D341Med (cell line): ENCODE results near the gene PPCDC.
A peak's percentile ranks its signal among the peaks of the same experiment; 100 is the strongest.

Source experiments
- DNase-seq: peaks from one replicate; pipeline ENCODE4 v3.0.0; 2012; ENCODE audit warnings: low spot score

PPCDC gene, protein sequence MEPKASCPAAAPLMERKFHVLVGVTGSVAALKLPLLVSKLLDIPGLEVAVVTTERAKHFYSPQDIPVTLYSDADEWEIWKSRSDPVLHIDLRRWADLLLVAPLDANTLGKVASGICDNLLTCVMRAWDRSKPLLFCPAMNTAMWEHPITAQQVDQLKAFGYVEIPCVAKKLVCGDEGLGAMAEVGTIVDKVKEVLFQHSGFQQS

DNA sequence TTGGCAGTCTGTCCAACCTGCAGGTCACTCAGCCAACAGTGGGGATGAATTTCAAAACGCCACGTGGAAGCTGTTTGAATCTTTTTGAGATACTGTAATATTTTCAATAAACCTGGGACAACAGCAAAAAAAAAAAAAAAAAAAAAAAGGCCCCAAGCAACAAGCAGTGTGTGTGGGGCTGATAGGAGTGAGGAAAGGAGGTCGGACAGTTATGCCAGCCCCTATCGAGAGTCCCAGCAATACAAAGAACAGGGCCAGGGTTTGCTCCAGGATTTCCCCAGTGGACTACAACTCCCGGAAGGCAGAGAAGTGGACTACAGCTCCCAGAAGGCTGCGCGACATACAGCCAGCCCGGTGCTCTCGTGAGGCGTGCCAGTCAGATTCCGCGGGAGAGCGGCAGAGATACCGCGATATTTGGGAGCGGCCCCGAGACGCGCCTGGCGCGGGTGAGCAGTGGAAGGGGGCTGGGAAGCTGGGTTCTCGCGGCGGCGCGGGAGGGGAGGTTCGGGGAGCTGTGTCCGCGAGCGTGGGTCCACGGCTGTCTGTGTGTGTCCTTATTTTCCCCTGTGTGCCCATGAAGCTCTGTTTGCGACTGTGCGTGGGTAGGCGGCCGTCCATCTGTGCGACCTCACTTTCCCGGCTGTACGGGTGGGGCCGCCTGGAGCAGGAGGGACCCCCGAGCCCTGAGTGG, at the start of gene PPCDC:
TSS of gene PPCDC (plus strand) at position 410 of the 691 bp plus-strand sequence. CDS start 4,729 bp downstream, outside the sequence.
- DNase-seq: peak; percentile 99

DNA sequence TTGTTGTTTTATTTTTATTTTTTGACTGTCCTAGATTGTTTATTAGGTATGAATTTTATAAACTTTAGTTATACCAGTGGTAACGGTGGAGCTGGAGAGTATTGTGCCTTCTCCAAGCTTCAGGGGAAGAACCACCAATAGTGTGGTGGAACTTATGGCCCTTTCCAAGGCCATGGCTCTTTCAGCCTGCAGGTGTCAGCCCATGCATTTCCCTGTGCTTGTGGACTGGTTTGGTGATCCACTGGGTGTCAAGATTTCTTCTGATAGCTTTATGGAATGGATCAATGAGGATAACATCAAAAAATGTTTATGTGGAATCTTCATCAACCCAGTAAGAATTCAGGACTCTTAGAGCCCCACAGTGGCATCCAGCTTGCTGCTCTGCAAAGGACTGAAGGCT, 47.2 kb upstream of the PPCDC start:
- no peak for DNase-seq

DNA sequence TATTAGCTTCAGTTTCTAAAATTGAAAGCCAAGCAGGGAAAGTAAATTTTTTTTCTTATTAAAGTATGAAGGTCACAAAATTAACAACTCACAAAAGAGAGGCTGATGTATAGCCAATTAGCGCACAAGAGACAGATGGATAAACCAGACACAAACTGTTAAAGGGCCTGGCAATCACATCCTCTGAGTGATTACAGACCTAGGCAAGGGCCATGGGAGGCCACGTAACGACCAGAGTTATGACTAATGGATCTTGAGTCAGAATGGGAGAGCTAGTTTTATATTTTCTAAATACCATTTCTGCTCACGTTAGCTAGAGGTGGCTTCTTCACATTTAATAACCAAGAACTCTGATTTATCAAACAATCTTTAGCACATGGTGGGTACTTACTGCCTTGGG, 45.8 kb upstream of the PPCDC start:
- DNase-seq: no peak

DNA sequence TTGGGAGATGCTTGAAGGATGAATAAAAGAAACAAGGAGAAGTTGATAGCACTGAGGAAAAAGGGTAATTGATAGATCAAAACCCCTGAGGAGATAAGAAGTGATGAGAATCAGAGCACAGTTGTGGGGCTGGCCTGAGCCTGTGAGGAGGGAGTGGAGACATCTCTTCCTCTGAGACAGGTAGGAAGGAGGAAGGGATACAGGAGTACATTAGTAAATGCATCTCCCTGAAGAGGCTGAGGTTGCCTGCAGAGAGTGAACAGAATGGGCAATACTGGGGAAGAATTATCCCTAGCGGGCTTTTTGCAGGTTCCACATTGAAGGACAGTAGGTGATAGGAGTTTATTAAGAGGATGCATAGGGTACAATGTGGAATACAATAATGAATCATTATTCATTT, 45.3 kb upstream of the PPCDC start:
- no peak for DNase-seq

DNA sequence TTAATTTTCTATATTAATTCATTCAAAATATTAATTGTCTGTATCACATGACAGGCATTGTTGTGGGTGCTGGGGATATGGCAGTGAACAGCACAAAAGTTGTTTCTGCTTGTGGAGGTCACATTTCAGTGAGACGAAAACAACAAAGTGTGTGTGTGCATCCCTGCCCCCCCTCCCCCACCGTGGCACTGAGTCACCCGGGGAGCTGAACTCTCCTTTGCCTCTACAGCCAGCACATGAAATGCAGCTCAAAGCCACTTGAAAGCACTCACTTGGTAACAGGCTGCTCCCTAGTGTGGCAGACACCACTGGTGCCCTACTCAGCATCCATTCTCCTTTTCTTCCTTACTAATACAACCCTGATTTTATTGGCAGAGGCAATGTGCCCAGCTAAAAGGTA, 44.9 kb upstream of the PPCDC start:
- no peak for DNase-seq

DNA sequence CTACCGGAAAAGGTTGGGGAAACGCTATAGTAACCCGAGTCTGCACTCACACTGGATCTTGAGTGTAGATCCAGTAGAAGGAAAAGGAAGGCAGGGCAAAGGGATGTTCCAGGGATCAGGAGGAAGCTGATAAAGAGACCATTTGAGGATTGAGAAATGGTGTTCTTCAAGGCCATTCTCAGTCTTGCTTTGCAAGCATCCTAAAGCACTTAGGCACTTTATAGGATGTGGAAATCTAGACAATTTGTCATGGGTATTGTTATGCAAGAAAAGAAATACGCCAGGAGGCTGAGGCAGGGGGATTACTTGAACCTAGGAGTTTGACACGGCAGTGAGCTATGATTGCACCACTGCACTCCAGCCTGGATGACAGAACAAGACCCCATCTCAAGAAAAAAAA, 41.2 kb upstream of the PPCDC start:
- DNase-seq: no peak

DNA sequence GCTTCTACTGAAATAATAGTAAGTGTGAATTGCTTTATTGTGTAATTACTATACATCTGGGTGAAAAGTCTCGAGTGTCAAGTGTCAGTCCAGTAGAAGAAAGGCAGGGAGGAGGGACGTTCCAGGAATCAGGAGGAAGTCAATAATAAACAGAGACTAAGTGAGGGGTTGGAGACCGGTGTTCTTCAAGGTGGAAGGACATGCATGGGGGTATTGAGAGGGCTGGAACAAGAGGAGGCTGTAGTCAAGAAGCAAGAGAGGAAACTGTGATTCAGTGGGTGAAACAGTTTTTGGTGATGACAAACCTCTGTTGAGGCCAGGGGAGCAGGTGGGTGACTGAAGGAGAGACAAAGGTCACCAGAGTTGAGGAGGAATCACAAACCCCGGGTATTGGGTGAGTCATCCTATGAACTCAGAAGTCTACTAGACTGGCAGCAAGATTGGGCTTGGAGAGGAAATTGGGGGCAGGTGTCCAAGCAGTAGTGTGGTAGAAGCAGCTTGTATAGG, 39.6 kb upstream of the PPCDC start:
- no peak for DNase-seq

DNA sequence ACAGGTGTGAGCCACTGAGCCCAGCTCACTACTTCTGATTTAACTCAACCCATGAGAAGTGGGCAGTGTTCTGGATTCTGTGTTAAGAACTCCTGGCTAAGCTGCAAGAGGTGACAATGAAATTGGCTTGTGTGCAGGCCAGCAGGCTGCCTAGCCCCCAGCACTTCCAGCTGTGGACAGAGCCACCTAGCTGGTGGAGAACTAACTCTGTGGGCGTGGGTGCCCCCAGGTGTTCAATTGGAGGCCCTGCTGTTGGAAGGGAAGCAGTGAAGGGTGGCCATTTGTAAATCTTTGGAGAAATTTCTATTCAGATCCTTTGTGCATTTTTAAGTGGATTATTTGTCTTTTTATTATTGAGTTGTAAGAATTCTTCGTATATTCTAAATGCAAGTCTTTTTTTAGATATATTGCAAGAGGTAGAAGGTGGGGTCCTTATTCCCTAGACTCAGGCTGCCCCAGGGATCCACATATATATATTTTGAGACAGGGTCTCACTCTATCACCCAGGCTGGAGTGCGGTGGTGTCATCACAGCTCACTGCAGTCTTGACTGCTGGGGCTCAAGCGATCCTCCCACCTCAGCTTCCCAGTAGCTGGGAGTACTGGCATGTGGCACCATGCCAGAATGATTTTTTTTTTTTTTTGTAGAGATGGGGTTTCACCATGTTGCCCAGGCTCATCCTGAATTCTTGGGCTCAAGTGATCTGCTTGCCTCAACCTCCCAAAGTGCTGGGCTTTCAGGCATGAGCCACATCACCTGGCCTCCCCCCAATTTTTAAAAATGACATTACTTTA, 35.2 kb upstream of the PPCDC start:
- DNase-seq: peak; percentile 76

DNA sequence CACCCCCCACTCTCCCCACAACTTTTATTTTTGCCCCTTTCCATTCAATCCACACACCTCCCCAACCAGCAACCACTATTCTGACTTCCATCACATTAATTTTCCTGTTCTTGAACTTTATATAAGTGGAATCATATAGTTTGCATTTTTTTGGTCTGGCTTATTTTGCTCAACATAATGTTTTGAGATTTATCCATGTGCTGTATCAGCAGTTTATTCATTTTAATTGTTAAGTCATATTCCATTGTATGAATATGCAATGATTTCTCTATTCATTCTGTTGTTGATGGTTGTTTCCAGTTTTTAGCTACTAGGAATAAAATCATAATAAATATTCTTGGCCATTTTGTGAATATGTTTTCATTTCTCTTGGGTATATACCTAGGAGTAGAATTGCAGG, 33.9 kb upstream of the PPCDC start:
- no peak for DNase-seq

DNA sequence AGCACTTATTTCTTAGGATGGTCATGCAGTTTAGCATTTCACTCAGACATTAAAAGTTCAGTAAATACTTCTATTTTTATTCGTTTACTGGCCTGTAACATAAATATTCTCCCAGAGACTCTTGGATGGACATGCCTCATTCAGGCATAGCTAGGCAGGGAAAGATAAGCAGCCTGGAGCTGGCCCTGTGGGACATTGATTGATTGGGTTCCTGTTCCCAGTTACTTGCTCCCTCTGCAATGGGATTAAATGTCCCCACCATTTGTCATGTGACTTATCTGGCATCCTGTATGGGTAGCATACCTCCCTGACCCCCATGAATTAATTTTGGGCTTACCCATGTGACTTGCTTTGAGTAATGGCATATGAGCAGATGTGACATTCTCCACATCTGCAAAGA, 30.8 kb upstream of the PPCDC start:
- no peak for DNase-seq

DNA sequence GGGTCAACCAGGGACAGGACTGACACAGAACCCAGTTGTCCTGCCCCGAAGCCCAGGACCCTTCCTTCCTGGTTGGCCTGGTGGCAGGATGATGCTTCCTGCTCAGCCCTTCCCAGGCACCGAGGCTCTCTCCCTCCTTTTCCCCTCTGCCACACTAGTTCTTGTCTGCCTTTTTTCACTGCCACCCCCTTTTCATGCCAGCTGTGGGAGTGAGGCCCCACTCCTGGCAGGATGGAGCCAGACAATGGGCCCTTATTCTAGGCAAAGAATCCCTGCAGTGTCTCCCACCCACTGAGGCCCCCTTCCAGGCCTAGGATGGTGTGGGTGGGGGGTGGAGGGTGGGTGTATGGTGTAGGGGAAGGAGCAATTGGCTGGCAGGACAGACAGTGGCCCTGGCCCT, 29.2 kb upstream of the PPCDC start:
- DNase-seq: no peak

DNA sequence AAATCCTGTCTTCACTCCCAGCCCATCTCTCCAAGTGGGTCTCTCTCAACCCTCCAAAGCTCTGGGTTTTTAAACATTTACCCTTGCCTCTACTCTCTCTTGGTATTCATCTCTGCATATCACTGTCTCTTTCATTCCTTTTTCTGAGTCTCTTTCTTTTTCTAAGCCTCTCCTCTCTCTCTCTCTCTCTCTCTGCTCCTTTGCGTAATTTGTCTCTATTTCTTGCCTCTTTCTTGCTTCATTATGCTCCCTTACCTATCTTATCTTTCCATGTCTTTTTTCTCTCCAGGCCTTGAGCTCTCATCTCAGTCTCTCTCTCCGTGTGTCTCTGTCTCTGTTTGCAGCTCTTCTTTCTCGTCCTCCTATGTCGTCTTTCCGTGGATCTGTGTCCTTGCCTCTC, 28.7 kb upstream of the PPCDC start:
- no peak for DNase-seq

DNA sequence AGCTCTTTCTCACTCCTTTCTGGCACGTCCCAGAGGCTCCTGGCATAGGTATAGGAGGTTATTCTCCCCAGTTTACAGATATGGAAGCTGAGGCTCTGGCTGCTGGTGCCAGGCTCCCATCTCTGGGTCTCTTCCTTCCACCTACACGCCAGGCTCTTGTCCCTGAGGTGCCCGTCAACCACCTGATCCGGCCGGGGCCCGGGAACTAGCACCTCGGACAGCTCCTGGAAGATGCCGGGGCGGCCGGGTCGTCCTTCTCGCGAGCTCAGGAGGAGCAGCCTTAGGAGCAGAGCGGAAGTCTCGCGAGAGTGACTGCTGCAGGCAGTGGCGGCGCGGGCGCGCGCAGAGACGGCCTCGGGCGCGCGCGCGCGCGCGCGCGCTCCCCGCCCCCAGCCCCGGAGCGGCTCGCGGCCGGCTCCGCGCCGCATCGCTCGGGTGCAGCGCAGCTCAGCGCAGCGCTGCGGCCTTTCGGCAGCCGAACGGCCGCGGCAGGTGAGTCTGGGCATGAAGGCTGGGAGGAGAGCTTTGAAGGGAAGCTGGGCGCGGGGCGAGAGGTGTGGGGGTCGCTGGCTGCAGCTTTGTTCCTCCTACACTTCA, 28.1 kb upstream of the PPCDC start, which contains the start of gene SCAMP5:
TSS of gene SCAMP5 (plus strand) at position 382 of the 597 bp plus-strand sequence. CDS start 16,277 bp downstream, outside the sequence.
- DNase-seq: peak; percentile 98

DNA sequence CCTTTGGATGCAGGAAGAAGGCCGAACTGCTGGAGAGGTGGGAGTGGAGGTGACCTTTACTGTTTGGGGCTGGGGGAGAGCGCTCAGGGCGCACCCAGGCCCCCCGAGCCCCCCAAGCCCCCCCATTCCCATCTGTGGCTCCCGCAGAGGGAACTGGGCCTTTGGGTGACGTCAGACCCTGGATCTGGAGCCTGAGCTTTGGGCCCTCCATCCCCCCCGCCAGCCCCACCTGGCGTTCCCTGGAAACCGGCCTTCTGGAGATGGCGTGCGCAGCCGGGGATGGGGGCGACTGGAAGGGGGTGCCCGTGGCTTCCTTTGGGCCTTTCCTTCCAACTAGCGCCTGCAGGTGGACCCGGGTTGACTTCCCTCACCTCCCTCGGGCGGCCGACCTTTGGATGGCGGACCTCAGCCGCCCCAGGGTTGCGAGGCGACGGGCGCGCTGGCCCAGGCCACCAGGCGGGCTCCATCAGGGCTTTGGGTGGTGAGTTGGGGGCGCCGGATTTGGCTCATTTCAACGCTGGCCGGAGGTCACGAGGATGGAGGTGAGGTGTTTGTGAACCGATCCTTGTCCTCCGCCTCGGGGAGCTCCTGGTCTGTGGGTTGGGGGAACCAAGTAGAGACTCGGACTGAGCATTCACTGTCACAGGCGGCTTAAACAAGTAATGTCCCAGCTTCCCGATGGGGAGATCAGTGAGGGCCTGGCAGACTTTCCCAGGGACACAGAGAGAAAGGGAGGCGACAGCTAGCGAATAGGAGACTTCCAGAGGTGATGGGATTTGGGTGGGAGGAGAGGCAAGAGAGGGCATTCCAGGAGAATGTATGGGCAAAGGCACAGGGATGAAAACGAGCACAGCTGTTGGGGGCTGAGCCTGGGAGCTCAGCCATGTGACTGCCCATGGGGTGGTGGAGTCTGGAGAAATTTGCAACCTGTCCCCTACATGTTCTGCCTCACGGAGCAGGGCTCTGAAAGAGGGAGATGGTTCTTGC, 27.3 kb upstream of the PPCDC start:
- DNase-seq: peak; percentile 79

DNA sequence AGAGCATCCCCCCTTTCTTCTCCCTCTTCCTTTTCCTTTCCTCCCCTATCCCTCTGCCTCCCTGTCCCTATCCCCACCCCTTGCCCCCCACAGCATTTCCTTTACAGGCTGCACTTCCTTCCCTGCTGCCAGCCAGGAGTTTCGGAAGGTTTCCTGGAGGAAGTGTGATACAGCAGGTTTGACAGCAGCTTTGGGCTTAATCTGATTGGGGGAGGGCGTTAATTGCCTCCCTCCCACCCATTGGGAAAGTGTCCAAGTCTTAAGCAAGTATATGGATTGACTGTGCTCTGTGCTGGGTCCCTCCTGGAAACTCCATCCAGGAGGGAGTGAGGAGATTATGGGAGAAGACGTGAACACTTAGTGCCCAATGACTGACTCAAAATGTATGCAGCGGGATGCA, 26.2 kb upstream of the PPCDC start:
- DNase-seq: peak; percentile 78

DNA sequence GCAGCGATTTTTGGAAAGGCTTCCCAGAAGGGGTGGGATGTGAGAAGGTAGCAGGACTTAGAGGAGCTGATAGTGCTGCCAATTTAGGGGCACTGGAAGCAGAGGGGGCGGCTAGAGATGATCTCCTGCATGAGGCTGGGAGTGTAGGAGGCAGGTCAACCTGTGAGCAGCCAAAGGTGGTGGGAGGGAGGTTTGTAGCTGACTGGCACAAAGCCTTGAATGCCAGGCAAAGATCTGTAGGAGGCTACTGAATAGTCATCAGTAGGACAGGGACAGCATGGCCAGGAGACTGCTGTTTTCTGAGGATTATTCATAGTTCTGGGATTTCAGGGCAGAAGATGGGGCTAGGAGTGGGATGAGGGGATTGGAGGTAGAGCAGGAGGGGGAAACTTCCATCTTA, 25.8 kb upstream of the PPCDC start:
- no peak for DNase-seq

DNA sequence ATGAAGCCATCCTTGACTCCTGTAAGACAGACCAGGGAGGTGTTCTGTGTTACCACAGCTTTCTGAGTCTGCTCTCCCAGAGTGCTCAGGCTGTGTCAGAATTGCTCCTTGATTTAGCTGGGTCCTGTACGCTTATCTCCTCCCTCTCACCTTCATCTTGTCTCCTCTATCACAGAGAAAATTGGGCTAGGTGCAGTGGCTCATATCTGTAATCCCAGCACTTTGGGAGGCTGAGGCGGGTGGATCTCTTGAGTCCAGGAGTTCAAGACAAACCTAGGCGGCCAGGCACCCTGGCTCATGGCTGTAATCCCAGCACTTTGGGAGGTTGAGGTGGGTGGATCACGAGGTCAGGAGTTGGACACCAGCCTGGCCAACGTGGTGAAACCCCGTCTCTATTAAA, 22.1 kb upstream of the PPCDC start:
- no peak for DNase-seq

DNA sequence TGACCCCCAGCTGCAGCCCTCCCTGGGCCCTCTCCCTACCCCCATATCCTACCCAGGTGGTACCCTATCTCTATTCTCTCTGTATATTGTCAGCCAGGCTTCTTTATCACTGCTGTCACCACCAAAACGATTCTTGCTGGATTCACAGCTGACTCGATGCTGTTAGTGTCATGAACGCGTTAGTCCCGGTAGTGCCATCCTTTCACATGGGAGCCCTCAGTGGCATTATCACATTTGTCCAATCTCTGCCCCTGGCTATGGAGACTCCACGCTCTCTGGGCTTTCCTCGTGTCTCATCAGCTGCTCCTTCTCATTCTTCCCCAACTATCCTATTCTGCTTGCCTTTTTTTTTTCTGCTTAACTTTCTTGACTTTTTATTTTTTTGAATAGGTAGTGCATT, 21.0 kb upstream of the PPCDC start:
- DNase-seq: no peak

DNA sequence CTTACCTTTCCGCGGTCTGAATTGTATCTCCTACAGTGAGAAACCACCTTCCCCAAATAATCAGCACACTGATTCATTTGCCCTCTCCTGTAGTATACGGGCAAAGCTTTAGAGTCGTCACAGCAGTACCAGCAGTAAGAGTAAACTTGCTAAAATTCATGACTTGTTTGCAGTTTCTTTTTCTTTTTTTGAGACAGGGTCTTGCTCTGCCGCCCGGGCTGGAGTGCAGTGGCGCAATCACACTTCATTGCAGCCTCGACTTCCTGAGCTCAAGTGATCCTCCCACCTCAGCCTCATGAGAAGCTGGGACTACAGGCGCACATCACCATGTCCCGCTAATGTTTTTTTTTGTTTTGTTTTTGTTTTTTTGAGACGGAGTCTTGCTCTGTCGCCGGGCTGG, 16.2 kb upstream of the PPCDC start:
- no peak for DNase-seq

DNA sequence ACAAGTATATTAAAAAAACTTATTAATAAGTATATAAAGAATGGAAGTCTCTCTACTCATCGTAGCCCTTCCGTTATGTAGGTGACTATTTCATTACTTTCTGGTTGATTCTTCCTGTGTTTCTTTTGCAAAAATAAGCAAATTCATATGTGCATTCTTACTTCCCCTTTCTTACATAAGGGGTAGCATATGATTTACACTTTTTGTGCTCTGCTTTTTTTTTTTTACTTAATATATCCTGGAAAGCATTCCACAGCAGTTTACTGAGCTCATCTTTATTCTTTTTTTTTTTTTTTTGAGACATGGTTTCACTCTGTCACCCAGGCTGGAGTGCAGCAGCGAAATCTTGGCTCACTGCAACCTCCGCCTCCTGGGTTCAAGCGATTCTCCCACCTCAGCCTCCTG, 15.2 kb upstream of the PPCDC start:
- no peak for DNase-seq

DNA sequence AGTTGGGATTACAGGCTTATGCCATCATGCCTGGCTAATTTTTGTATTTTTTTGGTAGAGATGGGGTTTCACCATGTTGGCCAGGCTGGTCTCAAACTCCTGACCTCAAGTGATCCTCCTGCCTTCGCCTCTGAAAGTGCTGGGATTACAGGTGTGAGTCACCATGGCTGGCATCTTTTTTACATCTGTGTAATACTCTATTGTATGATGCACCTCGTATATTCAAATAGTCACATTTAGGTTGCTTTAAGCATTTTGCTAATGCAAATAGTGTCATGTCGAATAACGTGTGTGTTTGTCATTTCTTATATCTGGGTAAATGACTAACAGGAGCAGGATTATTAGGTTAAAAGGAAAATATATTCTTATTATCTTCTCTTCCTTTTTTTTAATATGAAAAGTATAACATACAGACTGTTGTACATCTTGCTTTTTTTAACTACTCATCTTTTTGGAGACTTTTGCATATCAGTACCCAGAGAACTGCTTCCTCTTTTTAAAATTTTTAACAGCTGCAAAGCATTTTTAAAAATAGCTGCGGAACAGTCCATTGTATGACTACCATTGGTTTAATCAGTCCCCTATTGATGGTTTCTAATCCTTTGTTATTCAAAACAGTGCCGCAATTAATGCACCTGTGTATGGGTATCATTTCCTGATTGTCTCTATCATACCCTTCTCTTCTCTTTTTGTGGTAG, 14.6 kb upstream of the PPCDC start:
- no peak for DNase-seq
